GM10248 (cell line): ENCODE results near the gene SLC38A7.
"Not testable (repeated sequence)": the region's sequence is repeated elsewhere in the genome, so short reads cannot be mapped to it uniquely, and the experiment has no call there.

Experiments used
- CTCF ChIA-PET: fragments of 300-600 bp; sonication (Branson Sonifier 250); formaldehyde crosslinking; extraction: SDS; loops from one replicate; lab custom pipeline; 2021; ENCODE audit warnings: antibody characterized with exemption; lab: Yijun Ruan, JAX
- POLR2A ChIA-PET: fragments of 350-650 bp; sonication (Branson Sonifier 250); formaldehyde crosslinking; extraction: SDS; loops from one replicate; lab custom pipeline; 2020; ENCODE audit warnings: antibody characterized with exemption; lab: Yijun Ruan, JAX
- DNase-seq: peaks from one replicate; pipeline ENCODE4 v3.0.0; 2012; ENCODE audit errors: extremely low spot score
- CTCF ChIP-seq: IDR thresholded peaks from 2 replicates; pipeline ENCODE4 v1.5.1; 2012; ENCODE audit warnings: mild to moderate bottlenecking, low read depth; ENCODE audit errors: extremely low read depth, missing control alignments, control extremely low read depth

SLC38A7 gene

GRCh38 chr16:58661199-58661830 is 23.3 kb downstream of the SLC38A7 start:
- peak; percentile 75 for DNase-seq
- ChIA-PET POLR2A (no interaction called here), CTCF (interaction anchor here (0.6 to 3.8 kb wide), 22 partner anchors 9 to 325 kb away, joined by 3 to 44 read pairs (median 4); partner anchors contain the start of gene SLC38A7)
- peak; percentile 70 for TF ChIP-seq CTCF

- POLR2A ChIA-PET, DNase-seq: not testable (repeated sequence)
- CTCF ChIA-PET: interaction anchor here (1.3 to 3.8 kb wide), 4 partner anchors 11 to 323 kb away, joined by 3 to 44 read pairs (median 18); no protein-coding TSS in a partner anchor
These were observed 24.7 kb downstream of the SLC38A7 start for GRCh38 chr16:58659911-58660310.

GRCh38 chr16:58658796-58659211 is 25.8 kb downstream of the SLC38A7 start:
- DNase-seq: no peak
- CTCF ChIA-PET: interaction anchor here (1.0 to 3.8 kb wide), 6 partner anchors 12 to 1083 kb away, joined by 3 to 18 read pairs (median 3); no protein-coding TSS in a partner anchor

GRCh38 chr16:58656899-58657298 is 27.7 kb downstream of the SLC38A7 start:
- no peak for TF ChIP-seq CTCF
- POLR2A ChIA-PET: no interaction called here
- DNase-seq: no peak
- CTCF ChIA-PET: interaction anchor here (1.6 kb wide), 1 partner anchor 1081 kb away, joined by 3 read pairs; no protein-coding TSS in a partner anchor

More at GRCh38 chr16:58658796-58659211, 25.8 kb downstream of the SLC38A7 start:
- TF ChIP-seq CTCF: no peak
- POLR2A ChIA-PET: interaction anchor here (0.6 kb wide), 1 partner anchor 392 kb away, joined by 4 read pairs; no protein-coding TSS in a partner anchor

- ChIA-PET POLR2A (no interaction called here), CTCF (no interaction called here)
- no peak for DNase-seq
- no peak for TF ChIP-seq CTCF
These were observed 29.4 kb downstream of the SLC38A7 start for GRCh38 chr16:58655215-58655596.

GRCh38 chr16:58654560-58655214 is 29.9 kb downstream of the SLC38A7 start:
- no peak for DNase-seq
- TF ChIP-seq CTCF: no peak
- ChIA-PET CTCF (no interaction called here), POLR2A (no interaction called here)
